Pancreas (tissue), 10 donors: Measurements from ENCODE around the gene XIRP2. TPM values are rescaled to one million over a fixed set of nuclear protein-coding genes. Genes with fewer than 3 reads are reported as not detected.

Source experiments
- ATAC-seq, 4 donors: fragments of 200-7000 bp; cut with Tn5 transposase; one replicate each; pipeline versions ENCODE4 v1.8.0 to v1.9.1; 2020; ENCODE audit warnings: mild to moderate bottlenecking in 4 of 4, moderate library complexity in 4 of 4
- DNase-seq, 6 donors: peaks; one replicate each; pipeline ENCODE4 v3.0.0-alpha.2; 2020
- FAIRE-seq: peaks from 2 replicates; lab custom pipeline; 2012; peaks lifted over from hg19 to GRCh38; lab: Jason Lieb, UNC
- H3K27ac ChIP-seq, 4 donors: fragments of 200-600 bp; sonication (generic); 1 replicate in 3 of 4; 2 replicates in 1 of 4; pipeline versions ENCODE4 v1.5.0 to v1.8.0; 2020
- H3K27me3 ChIP-seq, 4 donors: fragments of 200-600 bp; one replicate each; pipeline ENCODE4 v1.8.0; 2021
- H3K36me3 ChIP-seq, 3 donors: fragments of 200-600 bp; sonication (generic) in 1 of 3; one replicate each; pipeline versions ENCODE4 v1.5.0 to v1.8.0; 2020 to 2021
- H3K4me1 ChIP-seq, 3 donors: fragments of 200-600 bp; one replicate each; pipeline ENCODE4 v1.8.0; 2021
- H3K4me3 ChIP-seq, 4 donors: fragments of 200-600 bp; sonication (generic) in 2 of 4; one replicate each; pipeline versions ENCODE4 v1.5.0 to v1.8.0; 2020 to 2021
- H3K9me3 ChIP-seq, 4 donors: fragments of 200-600 bp; one replicate each; pipeline ENCODE4 v1.8.0; 2021
- CTCF ChIP-seq, 4 donors: fragments of 200-600 bp; sonication (generic) in 3 of 4; IDR thresholded peaks; one replicate each; pipeline versions ENCODE4 v1.5.0 to v1.8.0; 2021; ENCODE audit warnings: antibody characterized with exemption in 4 of 4
- WGBS, 2 donors: extraction: QIAGEN DNeasy Blood & Tissue Kit; methylation state at CpG; one replicate each; pipeline ENCODE4 v1.1.7; 2013; 5-methylcytosine and 5-hydroxymethylcytosine counted together
- intact Hi-C, 3 donors: fragments of 100-400 bp; cut with DNase I; formaldehyde crosslinking; loops; one replicate each; pipeline versions ENCODE4 v1.11.1 to v1.14.2; 2022
- polyA plus RNA-seq, 2 donors: library from polyadenylated mRNA; stranded (reverse); fragments of 200-250 nt; gene quantifications; one replicate each; pipeline ENCODE4 v1.2.3, GENCODE V29; 2013
- total RNA-seq, 6 donors: library from RNA; stranded (reverse); fragmentation: NEBNext Ultra II Directional in 4 of 6; extraction: Animal tissue kit (Norgen Biotek cat#: 25700) in 4 of 6; gene quantifications; one replicate each; pipeline versions ENCODE4 v1.2.1 to v1.2.4, GENCODE V29; 2021 to 2023
- donor health status: healthy with polysubstance abuse.
- donor health status: DM: no; HTN: no; CAD: no; lungs with moderate emphysema.
- donor health status: DM: no; HTN: no; CAD: no.
- donor health status: control.
- donor health status: control.
- donor health status: Bipolar disorder and iron deficiency.
- donor health status: DM: yes; HTN: yes; CAD: no.
- donor health status: DM: no; HTN: no; CAD: no.
- donor health status: DM: no; HTN: no; CAD: no.
- donor health status: DM: yes; HTN: yes; CAD: no.

XIRP2 gene
- total and polyA plus RNA-seq, 8 donors, result 0.08 to 0.35 (median 0.28) TPM; not detected in 5

- intact Hi-C loops, result no loop called here
- no peak for DNase-seq
- H3K4me3 ChIP-seq, result no peak overlapping the region
- no peaks in the 10 kb centered on the region for H3K27me3 ChIP-seq
- H3K27ac ChIP-seq, result no peak overlapping the region
- FAIRE-seq, result no peak
- H3K4me1 ChIP-seq, result no peaks in the 10 kb centered on the region
- H3K36me3 ChIP-seq, result no peaks in the 10 kb centered on the region
- peaks cover 0 to 4% (median 2%) of the 10 kb centered on the region in 4 donors for H3K9me3 ChIP-seq
- no peak for ATAC-seq
- no peak for TF ChIP-seq CTCF (IDR thresholded peaks at IDR 0.05)
Measured at GRCh38 chr2:166984797-166985196, 96.5 kb downstream of the XIRP2 start.

GRCh38 chr2:166994588-166995336, 106.5 kb downstream of the XIRP2 start:
- TF ChIP-seq CTCF (IDR thresholded peaks at IDR 0.05), result no peak
- DNase-seq (no peak), FAIRE-seq (no peak), ATAC-seq (no peak)
- Histone ChIP-seq H3K4me3 (no peak overlapping the region), H3K27me3 (no peaks in the 10 kb centered on the region), H3K4me1 (no peaks in the 10 kb centered on the region), H3K36me3 (no peaks in the 10 kb centered on the region), H3K27ac (no peak overlapping the region), H3K9me3 (no peaks in the 10 kb centered on the region)
- intact Hi-C loops, result no loop called here
- 89 to 92% methylated on average over 12 of the region's 12 CpGs for WGBS, 2 donors

GRCh38 chr2:166996465-166996864, 108.2 kb downstream of the XIRP2 start:
- TF ChIP-seq CTCF (IDR thresholded peaks at IDR 0.05), result no peak
- ATAC-seq (no peak), FAIRE-seq (no peak), DNase-seq (no peak)
- intact Hi-C loops, result no loop called here
- Histone ChIP-seq H3K9me3 (no peaks in the 10 kb centered on the region), H3K4me3 (no peak overlapping the region), H3K36me3 (no peaks in the 10 kb centered on the region), H3K4me1 (no peaks in the 10 kb centered on the region), H3K27ac (no peak overlapping the region), H3K27me3 (no peaks in the 10 kb centered on the region)
- WGBS, 2 donors, result 87 to 93% methylated on average over 5 of the region's 5 CpGs

GRCh38 chr2:167001165-167001564, 112.9 kb downstream of the XIRP2 start:
- Histone ChIP-seq H3K4me1 (no peaks in the 10 kb centered on the region), H3K27ac (no peak overlapping the region), H3K4me3 (no peak overlapping the region), H3K27me3 (no peaks in the 10 kb centered on the region), H3K9me3 (no peaks in the 10 kb centered on the region), H3K36me3 (no peaks in the 10 kb centered on the region)
- DNase-seq (no peak), ATAC-seq (no peak), FAIRE-seq (no peak)
- WGBS, 2 donors, result 77 to 88% methylated on average over 4 of the region's 4 CpGs
- intact Hi-C loops, result no loop called here
- TF ChIP-seq CTCF (IDR thresholded peaks at IDR 0.05), result no peak

- no peaks in the 10 kb centered on the region for H3K27me3 ChIP-seq
- ATAC-seq, result no peak
- H3K36me3 ChIP-seq, result no peaks in the 10 kb centered on the region
- H3K4me1 ChIP-seq, result no peaks in the 10 kb centered on the region
- H3K27ac ChIP-seq, result no peak overlapping the region
- FAIRE-seq, result no peak
- intact Hi-C loops, result no loop called here
- no peak for TF ChIP-seq CTCF (IDR thresholded peaks at IDR 0.05)
- DNase-seq, result no peak
- H3K4me3 ChIP-seq, result no peak overlapping the region
- no peaks in the 10 kb centered on the region for H3K9me3 ChIP-seq
Measured at GRCh38 chr2:167005096-167005495, 116.8 kb downstream of the XIRP2 start.
